ENCODE results near the gene NUDT2. TPM values are rescaled to one million over a fixed set of nuclear protein-coding genes. Genes with fewer than 3 reads are reported as not detected.

NUDT2 gene
- total RNA-seq, 4 donors from 2014 or later: 1.4 to 31.0 (median 9.7) TPM

DNA sequence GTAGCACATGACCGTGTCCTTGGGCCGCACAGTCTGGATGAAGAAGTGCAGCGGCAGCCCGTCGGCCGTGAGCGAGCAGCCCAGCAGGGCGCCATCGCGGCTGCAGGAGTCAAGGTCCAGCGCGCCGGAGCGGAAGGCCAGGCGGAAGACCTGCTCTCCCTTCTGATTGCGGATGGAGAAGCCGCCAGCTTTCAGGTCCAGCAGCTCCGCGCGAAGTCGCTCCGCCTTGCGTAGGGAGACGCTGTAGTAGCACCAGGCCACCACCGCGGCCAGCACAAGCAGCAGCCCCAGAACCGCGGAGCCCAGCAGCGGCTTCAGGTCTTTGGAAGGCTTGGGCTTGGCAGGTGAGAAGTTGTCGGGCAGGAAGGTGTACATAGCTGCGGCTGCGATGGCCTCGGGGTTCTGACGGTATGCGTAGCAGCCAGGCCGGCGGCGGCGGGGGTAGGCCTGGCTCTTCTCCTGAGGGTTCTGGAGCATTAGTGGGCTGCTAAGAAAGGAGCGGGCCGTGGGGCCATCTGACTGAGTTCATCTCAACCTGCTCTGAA is 43.2 kb downstream of the NUDT2 start:
- H3K36me3 ChIP-seq: peaks cover 0 to 28% (median 8%) of the 10 kb centered on the region in 4 donors
- no peaks in the 10 kb centered on the region for H3K27me3 ChIP-seq
- TF ChIP-seq POLR2A (IDR thresholded peaks at IDR 0.05) (no peak), EP300 (IDR thresholded peaks at IDR 0.05; ENCODE audit: low read depth) (no peak), POLR2AphosphoS5 (IDR thresholded peaks at IDR 0.05) (no peak)
- TF ChIP-seq, protein P1, sequence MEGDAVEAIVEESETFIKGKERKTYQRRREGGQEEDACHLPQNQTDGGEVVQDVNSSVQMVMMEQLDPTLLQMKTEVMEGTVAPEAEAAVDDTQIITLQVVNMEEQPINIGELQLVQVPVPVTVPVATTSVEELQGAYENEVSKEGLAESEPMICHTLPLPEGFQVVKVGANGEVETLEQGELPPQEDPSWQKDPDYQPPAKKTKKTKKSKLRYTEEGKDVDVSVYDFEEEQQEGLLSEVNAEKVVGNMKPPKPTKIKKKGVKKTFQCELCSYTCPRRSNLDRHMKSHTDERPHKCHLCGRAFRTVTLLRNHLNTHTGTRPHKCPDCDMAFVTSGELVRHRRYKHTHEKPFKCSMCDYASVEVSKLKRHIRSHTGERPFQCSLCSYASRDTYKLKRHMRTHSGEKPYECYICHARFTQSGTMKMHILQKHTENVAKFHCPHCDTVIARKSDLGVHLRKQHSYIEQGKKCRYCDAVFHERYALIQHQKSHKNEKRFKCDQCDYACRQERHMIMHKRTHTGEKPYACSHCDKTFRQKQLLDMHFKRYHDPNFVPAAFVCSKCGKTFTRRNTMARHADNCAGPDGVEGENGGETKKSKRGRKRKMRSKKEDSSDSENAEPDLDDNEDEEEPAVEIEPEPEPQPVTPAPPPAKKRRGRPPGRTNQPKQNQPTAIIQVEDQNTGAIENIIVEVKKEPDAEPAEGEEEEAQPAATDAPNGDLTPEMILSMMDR (IDR thresholded peaks at IDR 0.05): no peak
- 89 to 100% methylated on average over 2 to 41 of the region's 41 CpGs for WGBS, 2 donors (ENCODE audit: low coverage in 1 of 2)
- in situ Hi-C loops (cut with MboI; ENCODE audit: low pct_ligation_motif_present in 1 of 4, low pct_unique_long_range_greater_than_20kb in 1 of 4, low sequenced_read_pairs in 3 of 4) (no loop called here), intact Hi-C loops (cut with DNase I; ENCODE audit: low total_unique reads) (no loop called here)
- no peak for DNase-seq
- no peak overlapping the region for H3K4me3 ChIP-seq
- no peak overlapping the region for H3K27ac ChIP-seq
- H3K9me3 ChIP-seq: no peaks in the 10 kb centered on the region
- peaks cover 3 to 22% (median 19%) of the 10 kb centered on the region in 4 donors for H3K4me1 ChIP-seq

DNA sequence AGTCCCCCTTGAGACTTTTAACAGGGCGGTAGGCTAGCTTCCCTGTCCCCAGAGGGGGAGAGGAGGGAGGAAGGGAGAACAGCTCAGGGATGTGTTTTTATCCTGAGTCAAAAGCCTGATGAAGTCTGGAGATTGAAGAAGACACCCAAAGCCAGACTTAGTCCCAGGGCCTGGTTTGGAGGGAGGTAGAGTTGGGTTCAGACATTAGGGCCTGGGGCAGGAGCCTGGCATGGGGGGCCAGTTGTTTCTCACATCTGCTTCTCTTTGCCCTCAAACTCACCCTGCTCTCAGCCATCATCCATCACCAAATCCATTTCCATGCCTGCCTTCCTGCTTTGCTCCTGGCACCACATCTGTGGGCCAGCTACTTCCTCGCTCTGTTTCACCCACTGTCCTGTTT is 44.4 kb downstream of the NUDT2 start:
- H3K27ac ChIP-seq: peak overlapping the region in 3 of 4 donors; percentile 90 to 95 (median 92)
- DNase-seq: no peak
- H3K9me3 ChIP-seq: no peaks in the 10 kb centered on the region
- no peak overlapping the region for H3K4me3 ChIP-seq
- H3K36me3 ChIP-seq: peaks cover 0 to 28% (median 6%) of the 10 kb centered on the region in 4 donors
- intact Hi-C loops (cut with DNase I; ENCODE audit: low total_unique reads): no loop called here
- H3K4me1 ChIP-seq: peaks cover 3 to 25% (median 21%) of the 10 kb centered on the region in 4 donors
- no peaks in the 10 kb centered on the region for H3K27me3 ChIP-seq
- TF ChIP-seq EP300 (IDR thresholded peaks at IDR 0.05; ENCODE audit: low read depth) (no peak), POLR2AphosphoS5 (IDR thresholded peaks at IDR 0.05) (no peak), POLR2A (IDR thresholded peaks at IDR 0.05) (no peak)
- TF ChIP-seq, protein P1 (IDR thresholded peaks at IDR 0.05): no peak
- 88% methylated on average over 2 of the region's 2 CpGs; no CpG with 5 or more reads in 1 of the 2 donors for WGBS, 2 donors (ENCODE audit: low coverage in 1 of 2)
- in situ Hi-C loops (cut with MboI; ENCODE audit: low pct_ligation_motif_present in 1 of 4, low pct_unique_long_range_greater_than_20kb in 1 of 4, low sequenced_read_pairs in 3 of 4): no loop called here

DNA sequence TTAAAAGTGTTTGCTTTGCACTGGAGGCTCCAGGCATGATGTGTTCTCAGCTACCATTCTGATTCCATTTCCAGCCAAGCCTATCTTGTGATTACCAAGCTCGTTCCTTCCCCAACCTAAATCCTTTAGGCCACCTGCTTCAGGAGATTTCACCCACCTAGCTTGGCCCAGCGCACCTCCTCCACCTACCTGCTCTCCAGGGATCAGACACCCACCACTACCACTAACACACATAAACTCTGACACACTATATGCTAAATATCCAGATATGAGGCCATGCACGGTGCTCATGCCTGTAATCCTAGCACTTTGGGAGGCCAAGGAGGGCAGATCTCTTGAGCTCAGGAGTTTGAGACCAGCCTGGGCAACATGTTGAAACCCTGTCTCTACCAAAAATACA is 45.0 kb downstream of the NUDT2 start:
- Histone ChIP-seq H3K27me3 (no peaks in the 10 kb centered on the region), H3K4me3 (peak overlapping the region in 1 of 4 donors; percentile 9), H3K27ac (peak overlapping the region; percentile 90 to 95 (median 91)), H3K36me3 (peaks cover 0 to 28% (median 5%) of the 10 kb centered on the region in 4 donors), H3K4me1 (peaks cover 3 to 29% (median 22%) of the 10 kb centered on the region in 4 donors), H3K9me3 (no peaks in the 10 kb centered on the region)
- 60 to 87% methylated on average over 1 to 3 of the region's 3 CpGs for WGBS, 2 donors (ENCODE audit: low coverage in 1 of 2)
- intact Hi-C loops (cut with DNase I; ENCODE audit: low total_unique reads) (no loop called here), in situ Hi-C loops (cut with MboI; ENCODE audit: low pct_ligation_motif_present in 1 of 4, low pct_unique_long_range_greater_than_20kb in 1 of 4, low sequenced_read_pairs in 3 of 4) (no loop called here)
- DNase-seq: no peak
- TF ChIP-seq POLR2AphosphoS5 (IDR thresholded peaks at IDR 0.05) (no peak), EP300 (IDR thresholded peaks at IDR 0.05; ENCODE audit: low read depth) (no peak), POLR2A (IDR thresholded peaks at IDR 0.05) (no peak)
- TF ChIP-seq, protein P1 (IDR thresholded peaks at IDR 0.05): no peak

DNA sequence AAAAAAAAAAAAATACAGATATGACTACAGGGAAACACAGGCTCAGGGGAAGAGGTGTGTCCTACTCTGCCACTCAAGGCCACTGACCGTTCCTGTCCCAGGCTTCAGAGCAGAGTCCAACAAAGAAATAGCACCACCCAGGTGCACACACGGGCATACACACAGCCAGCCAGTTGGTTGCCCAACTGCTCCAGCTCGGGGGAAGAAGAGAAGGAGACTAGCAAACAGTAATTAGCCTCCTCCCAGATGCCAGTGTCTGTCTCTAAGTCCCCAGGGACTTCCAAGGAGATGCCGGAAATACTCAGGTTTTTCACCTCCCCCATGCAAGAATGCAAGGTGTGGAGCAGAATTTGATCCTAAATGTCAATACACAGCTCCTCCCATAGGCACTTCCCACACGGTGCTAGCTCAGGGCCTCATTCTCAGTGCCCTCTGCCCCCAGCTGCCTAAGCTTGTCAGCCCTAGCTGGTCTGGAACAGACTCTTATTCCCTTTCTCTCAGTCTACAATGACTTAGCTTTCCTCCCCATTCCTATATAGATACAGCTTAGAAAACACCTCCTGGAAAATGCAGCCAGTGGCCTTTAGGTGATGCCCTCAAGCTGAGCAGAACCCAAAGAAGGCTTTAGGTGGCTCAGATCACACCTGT is 45.7 kb downstream of the NUDT2 start:
- peak overlapping the region; percentile 90 to 95 (median 91) for H3K27ac ChIP-seq
- no peaks in the 10 kb centered on the region for H3K27me3 ChIP-seq
- in situ Hi-C loops (cut with MboI; ENCODE audit: low pct_ligation_motif_present in 1 of 4, low pct_unique_long_range_greater_than_20kb in 1 of 4, low sequenced_read_pairs in 3 of 4): no loop called here
- peak overlapping the region in 3 of 4 donors; percentile 56 to 85 (median 69) for H3K4me3 ChIP-seq
- intact Hi-C loops (cut with DNase I; ENCODE audit: low total_unique reads): no loop called here
- TF ChIP-seq POLR2A (IDR thresholded peaks at IDR 0.05) (peak; percentile 92), EP300 (IDR thresholded peaks at IDR 0.05; ENCODE audit: low read depth) (peak; percentile 36), POLR2AphosphoS5 (IDR thresholded peaks at IDR 0.05) (peak; percentile 70 to 94 (median 87))
- TF ChIP-seq, protein P1 (IDR thresholded peaks at IDR 0.05): peak in 2 of 5 experiments; percentile 33 to 37
- H3K4me1 ChIP-seq: peaks cover 9 to 34% (median 28%) of the 10 kb centered on the region in 4 donors
- H3K9me3 ChIP-seq: no peaks in the 10 kb centered on the region
- peak; percentile 87 for DNase-seq
- peaks cover 0 to 25% (median 5%) of the 10 kb centered on the region in 4 donors for H3K36me3 ChIP-seq
- 50 to 60% methylated on average over 2 to 5 of the region's 5 CpGs for WGBS, 2 donors (ENCODE audit: low coverage in 1 of 2)

Data from transverse colon (tissue), 4 donors.